K562 (cell line): ENCODE results near the gene NARF. TPM values are rescaled to one million over a fixed set of nuclear protein-coding genes. Genes with fewer than 3 reads are reported as not detected.

Experiments used
- CEBPG ChIP-seq, 3 experiments: fragments of 200-800 bp in 1 of 3; sonication (Bioruptor generic) in 1 of 3; sonication (generic) in 1 of 3; formaldehyde crosslinking in 1 of 3; IDR thresholded peaks in 2 of 3; conservative IDR thresholded peaks in 1 of 3; 2 replicates each; pipeline versions ENCODE4 v1.6.1 to v1.8.0; 2016 to 2022; ENCODE audit warnings: missing compliant biosample characterization in 2 of 3, missing genetic modification characterization in 2 of 3, mild to moderate bottlenecking in 1 of 3, missing genetic modification reagents in 1 of 3
- ETV5 ChIP-seq: sonication (generic); formaldehyde crosslinking; IDR thresholded peaks from 2 replicates; pipeline ENCODE4 v1.4.0; 2020; ENCODE audit warnings: low read depth, mild to moderate bottlenecking, missing genetic modification reagents
- FOXA3 ChIP-seq, 2 experiments: fragments of 450-650 bp in 1 of 2; sonication (generic) in 1 of 2; formaldehyde crosslinking; IDR thresholded peaks in 1 of 2; conservative IDR thresholded peaks in 1 of 2; 2 replicates each; pipeline versions ENCODE4 v1.4.0 to v1.8.0; 2020 to 2022; ENCODE audit warnings: mild to moderate bottlenecking in 2 of 2, missing genetic modification reagents in 1 of 2
- FOXP1 ChIP-seq: sonication (generic); formaldehyde crosslinking; IDR thresholded peaks from 2 replicates; pipeline ENCODE4 v1.8.0; 2022; ENCODE audit warnings: mild to moderate bottlenecking, missing genetic modification reagents
- GATAD2B ChIP-seq: fragments of 450-650 bp; IDR thresholded peaks from 2 replicates; pipeline ENCODE4 v1.6.1; 2017; ENCODE audit warnings: mild to moderate bottlenecking, borderline replicate concordance
- HNRNPL ChIP-seq: fragments of 200-400 bp; formaldehyde crosslinking; IDR thresholded peaks from 2 replicates; pipeline ENCODE4 v1.6.1; 2017; ENCODE audit warnings: low read depth, mild to moderate bottlenecking, low read length
- HOMEZ ChIP-seq: fragments of 250-450 bp; sonication (Bioruptor Pico); IDR thresholded peaks from 2 replicates; pipeline ENCODE4 v1.4.0; 2020; ENCODE audit warnings: mild to moderate bottlenecking, moderate library complexity
- KLF1 ChIP-seq: fragments of 450-650 bp; IDR thresholded peaks from 2 replicates; pipeline ENCODE4 v1.6.1; 2016; ENCODE audit warnings: missing genetic modification characterization, missing compliant biosample characterization
- PCBP1 ChIP-seq: fragments of 200-400 bp; formaldehyde crosslinking; IDR thresholded peaks from 2 replicates; pipeline ENCODE4 v1.6.1; 2018; ENCODE audit warnings: mild to moderate bottlenecking, low read depth, low read length; ENCODE audit not compliant: poor library complexity, severe bottlenecking
- PHF20 ChIP-seq: fragments of 450-650 bp; IDR thresholded peaks from 2 replicates; pipeline ENCODE4 v1.6.1; 2018; ENCODE audit not compliant: partially characterized antibody
- PHTF2 ChIP-seq: fragments of 250-450 bp; sonication (Bioruptor Pico); IDR thresholded peaks from 2 replicates; pipeline ENCODE4 v1.5.0; 2021; ENCODE audit warnings: mild to moderate bottlenecking
- POLR3A ChIP-seq: IDR thresholded peaks from 2 replicates; pipeline ENCODE4 v1.6.1; 2011; ENCODE audit warnings: borderline replicate concordance, mild to moderate bottlenecking, moderate library complexity; ENCODE audit not compliant: insufficient read length, insufficient read depth; ENCODE audit errors: extremely low read depth
- PREB ChIP-seq: sonication (generic); formaldehyde crosslinking; IDR thresholded peaks from 2 replicates; pipeline ENCODE4 v1.8.1; 2023; ENCODE audit warnings: mild to moderate bottlenecking, missing genetic modification reagents
- SIN3B ChIP-seq: fragments of 450-650 bp; IDR thresholded peaks from 2 replicates; pipeline ENCODE4 v1.6.1; 2017; ENCODE audit warnings: low read depth, mild to moderate bottlenecking, moderate library complexity
- SP1 ChIP-seq: sonication (generic); formaldehyde crosslinking; IDR thresholded peaks from 2 replicates; pipeline ENCODE4 v1.8.1; 2022; ENCODE audit warnings: mild to moderate bottlenecking, missing genetic modification reagents
- SUPT5H ChIP-seq: fragments of 450-650 bp; IDR thresholded peaks from 2 replicates; pipeline ENCODE4 v1.6.1; 2016
- TEAD1 ChIP-seq, 2 experiments: fragments of 450-650 bp in 1 of 2; sonication (generic) in 1 of 2; formaldehyde crosslinking; IDR thresholded peaks; 2 replicates each; pipeline versions ENCODE4 v1.4.0 to v1.8.0; 2020 to 2022; ENCODE audit warnings: mild to moderate bottlenecking in 2 of 2, missing genetic modification reagents in 1 of 2
- TFAP4 ChIP-seq: sonication (generic); formaldehyde crosslinking; IDR thresholded peaks from 2 replicates; pipeline ENCODE4 v1.8.0; 2022; ENCODE audit warnings: missing genetic modification reagents, mild to moderate bottlenecking, moderate library complexity, borderline replicate concordance
- ZC3H4 ChIP-seq: sonication (generic); formaldehyde crosslinking; IDR thresholded peaks from 2 replicates; pipeline ENCODE4 v1.9.0; 2021; ENCODE audit warnings: missing genetic modification reagents, borderline replicate concordance
- ZFX ChIP-seq: sonication (generic); formaldehyde crosslinking; IDR thresholded peaks from 2 replicates; pipeline ENCODE4 v1.8.0; 2022; ENCODE audit warnings: mild to moderate bottlenecking, missing genetic modification reagents, moderate library complexity
- ZNF431 ChIP-seq: sonication (generic); formaldehyde crosslinking; IDR thresholded peaks from 2 replicates; pipeline ENCODE4 v1.8.0; 2022; ENCODE audit warnings: mild to moderate bottlenecking, missing genetic modification reagents
- ZNF444 ChIP-seq: fragments of 250-450 bp; sonication (Bioruptor Pico); IDR thresholded peaks from 2 replicates; pipeline ENCODE4 v1.4.0; 2020; ENCODE audit warnings: mild to moderate bottlenecking, moderate library complexity
- ZNF668 ChIP-seq: fragments of 250-450 bp; sonication (Bioruptor Pico); IDR thresholded peaks from 2 replicates; pipeline ENCODE4 v1.8.0; 2022; ENCODE audit warnings: mild to moderate bottlenecking, inconsistent platforms
- polyA plus RNA-seq, 8 experiments: library from polyadenylated mRNA; depleted of rRNA in 4 of 8; stranded (reverse) in 5 of 8; unstranded in 3 of 8; fragments of >200 nt; fragmentation: Nextera tagmentation in 2 of 8; fragmentation: Illumina TruSeq in 1 of 8; extraction: Ambion mirVana in 2 of 8; extraction: Trizol in 1 of 8; gene quantifications; 2 replicates each; pipeline versions ENCODE4 v1.2.1 to v1.2.3, GENCODE V29; 2011 to 2014; ENCODE audit warnings: inconsistent platforms in 1 of 8, missing spikeins in 1 of 8
- total RNA-seq, 7 experiments: library from RNA; depleted of rRNA in 6 of 7; stranded (reverse); fragments of >200 nt in 6 of 7; fragmentation: Illumina TruSeq in 2 of 7; extraction: Trizol in 2 of 7; gene quantifications; 2 replicates each; pipeline versions ENCODE4 v1.2.1 to v1.2.3, GENCODE V29; 2011 to 2021; ENCODE audit warnings: low replicate concordance in 1 of 7

The NARF gene
- total and polyA plus RNA-seq, 9 of the 15 experiments (the other 6 are each of a cell fraction or from before 2014, with no cell fraction given), result 60.4 to 423 (median 132) TPM

- peak; percentile 38; the same call in 1 of the 2 replicates for TF ChIP-seq TFAP4 (CRISPR knock-in tag)
- peak; percentile 66; the same call in 1 of the 2 replicates for TF ChIP-seq SUPT5H
- peak; percentile 96 for TF ChIP-seq GATAD2B
- peak; percentile 79 for TF ChIP-seq FOXP1 (CRISPR knock-in tag)
- peak in 1 of 2 experiments; percentile 89; a peak in 2 of 4 replicates for TF ChIP-seq TEAD1 (CRISPR knock-in tag; IDR thresholded peaks at IDR 0.05)
- TF ChIP-seq SP1 (CRISPR knock-in tag), result peak; percentile 60
- TF ChIP-seq PCBP1, result peak; percentile 79
- TF ChIP-seq CEBPG (CRISPR knock-in tag; IDR thresholded peaks at IDR 0.05), result no peak
- no peak for TF ChIP-seq CEBPG (tag; conservative IDR thresholded peaks at IDR 0.05 in 1 of 2, IDR thresholded peaks at IDR 0.05 in 1 of 2)
- no peak for TF ChIP-seq PREB (CRISPR knock-in tag)
- TF ChIP-seq ZNF431 (CRISPR knock-in tag), result 0 out of 2 replicates have a peak, but pooled peaks have one; percentile 37
- TF ChIP-seq KLF1 (tag), result peak; percentile 82; the same call in 1 of the 2 replicates
- no peak for TF ChIP-seq ZNF668 (CRISPR knock-in tag)
- TF ChIP-seq HNRNPL, result no peak
- peak; percentile 94 for TF ChIP-seq SIN3B
- no peak for TF ChIP-seq HOMEZ (CRISPR knock-in tag)
- peak in 1 of 2 experiments; percentile 65; a peak in 2 of 4 replicates for TF ChIP-seq FOXA3 (CRISPR knock-in tag; conservative IDR thresholded peaks at IDR 0.05 in 1 of 2, IDR thresholded peaks at IDR 0.05 in 1 of 2)
- TF ChIP-seq ZNF444, result no peak
- no peak for TF ChIP-seq ZC3H4 (CRISPR knock-in tag)
- TF ChIP-seq ZFX (CRISPR knock-in tag), result peak; percentile 94
- TF ChIP-seq PHTF2 (CRISPR knock-in tag), result no peak
- no peak; the same call in 1 of the 2 replicates for TF ChIP-seq ETV5 (CRISPR knock-in tag)
- TF ChIP-seq PHF20, result peak; percentile 5
- TF ChIP-seq POLR3A, result no peak
Measured at GRCh38 chr17:82418001-82418986, 40.2 kb upstream of the NARF start, which contains the start of the genes HEXD and OGFOD3 (continued).
